Trophoblast cell (in vitro differentiated cells and primary cell): ENCODE measurements around the gene ZHX3.

ENCODE experiments used
- DNase-seq, 2 donors: peaks; one replicate each; pipeline ENCODE4 v3.0.0-alpha.2; 2016
- H2AFZ ChIP-seq: 2 replicates; pipeline ENCODE4 v1.6.1; 2013; ENCODE audit warnings: low read length, moderate library complexity, mild to moderate bottlenecking; ENCODE audit not compliant: insufficient read depth, poor library complexity
- H2AK5ac ChIP-seq: 2 replicates; pipeline ENCODE4 v1.6.1; 2013; ENCODE audit warnings: mild to moderate bottlenecking, low read length
- H2BK120ac ChIP-seq: 2 replicates; pipeline ENCODE4 v1.6.1; 2013; ENCODE audit warnings: low read length, mild to moderate bottlenecking, moderate library complexity; ENCODE audit not compliant: insufficient read depth, poor library complexity
- H2BK12ac ChIP-seq: 2 replicates; pipeline ENCODE4 v1.6.1; 2013; ENCODE audit warnings: mild to moderate bottlenecking, low read length, moderate library complexity
- H2BK5ac ChIP-seq: 2 replicates; pipeline ENCODE4 v1.6.1; 2013; ENCODE audit warnings: low read length, low read depth, moderate library complexity, mild to moderate bottlenecking; ENCODE audit not compliant: poor library complexity
- H3K14ac ChIP-seq: 2 replicates; pipeline ENCODE4 v1.6.1; 2013; ENCODE audit warnings: mild to moderate bottlenecking, low read length
- H3K18ac ChIP-seq: 2 replicates; pipeline ENCODE4 v1.6.1; 2013; ENCODE audit warnings: mild to moderate bottlenecking, low read length
- H3K23ac ChIP-seq: 2 replicates; pipeline ENCODE4 v1.6.1; 2013; ENCODE audit warnings: low read length
- H3K27ac ChIP-seq: 2 replicates; pipeline ENCODE4 v1.5.1; 2013; ENCODE audit warnings: low read depth, mild to moderate bottlenecking, inconsistent platforms, low read length, moderate library complexity
- H3K27me3 ChIP-seq: 2 replicates; pipeline ENCODE4 v1.6.1; 2013; ENCODE audit warnings: inconsistent platforms, mild to moderate bottlenecking, low read length, moderate library complexity; ENCODE audit not compliant: insufficient read depth
- H3K36me3 ChIP-seq, 2 experiments: 1 replicate in 1 of 2; 2 replicates in 1 of 2; pipeline ENCODE4 v1.6.1; 2013; ENCODE audit warnings: low read length in 2 of 2, mild to moderate bottlenecking in 2 of 2, moderate library complexity in 1 of 2; ENCODE audit not compliant: insufficient read depth in 2 of 2, control insufficient read depth in 1 of 2
- H3K4ac ChIP-seq: 2 replicates; pipeline ENCODE4 v1.6.1; 2013; ENCODE audit warnings: low read depth, mild to moderate bottlenecking, low read length, moderate library complexity
- H3K4me1 ChIP-seq, 2 experiments: 1 replicate in 1 of 2; 2 replicates in 1 of 2; pipeline ENCODE4 v1.6.1; 2013; ENCODE audit warnings: low read length in 2 of 2, mild to moderate bottlenecking in 2 of 2, moderate library complexity in 1 of 2; ENCODE audit not compliant: insufficient read depth in 2 of 2, control insufficient read depth in 1 of 2
- H3K4me2 ChIP-seq: 2 replicates; pipeline ENCODE4 v1.6.1; 2013; ENCODE audit warnings: inconsistent platforms, mild to moderate bottlenecking, low read length, moderate library complexity
- H3K4me3 ChIP-seq: 2 replicates; pipeline ENCODE4 v1.5.1; 2013; ENCODE audit warnings: mild to moderate bottlenecking, low read depth, low read length, inconsistent platforms
- H3K79me1 ChIP-seq: one replicate; pipeline ENCODE4 v1.6.1; 2013; ENCODE audit warnings: low read length
- H3K79me2 ChIP-seq: 2 replicates; pipeline ENCODE4 v1.6.1; 2013; ENCODE audit warnings: low read length, mild to moderate bottlenecking; ENCODE audit not compliant: control insufficient read depth, insufficient read depth, poor library complexity
- H3K9ac ChIP-seq: 2 replicates; pipeline ENCODE4 v1.6.1; 2013; ENCODE audit warnings: mild to moderate bottlenecking, low read length
- H3K9me3 ChIP-seq: 2 replicates; pipeline ENCODE4 v1.6.1; 2013; ENCODE audit warnings: low read depth, mild to moderate bottlenecking, control low read depth, inconsistent platforms, low read length; ENCODE audit not compliant: insufficient read depth
- H4K12ac ChIP-seq: 2 replicates; pipeline ENCODE4 v1.6.1; 2013; ENCODE audit warnings: low read depth, mild to moderate bottlenecking, low read length, moderate library complexity
- H4K8ac ChIP-seq: 2 replicates; pipeline ENCODE4 v1.6.1; 2013; ENCODE audit warnings: low read depth, mild to moderate bottlenecking, low read length, moderate library complexity
- H4K91ac ChIP-seq: one replicate; pipeline ENCODE4 v1.6.1; 2013; ENCODE audit warnings: low read depth, mild to moderate bottlenecking, low read length, moderate library complexity
- WGBS: extraction: QIAGEN DNeasy Blood & Tissue Kit; methylation state at CpG from one replicate; pipeline ENCODE4 v1.1.7; 2013; ENCODE audit warnings: missing lambda C conversion rate; ENCODE audit not compliant: insufficient read length, insufficient coverage; ENCODE audit errors: extremely low coverage; 5-methylcytosine and 5-hydroxymethylcytosine counted together

The ZHX3 gene

DNA sequence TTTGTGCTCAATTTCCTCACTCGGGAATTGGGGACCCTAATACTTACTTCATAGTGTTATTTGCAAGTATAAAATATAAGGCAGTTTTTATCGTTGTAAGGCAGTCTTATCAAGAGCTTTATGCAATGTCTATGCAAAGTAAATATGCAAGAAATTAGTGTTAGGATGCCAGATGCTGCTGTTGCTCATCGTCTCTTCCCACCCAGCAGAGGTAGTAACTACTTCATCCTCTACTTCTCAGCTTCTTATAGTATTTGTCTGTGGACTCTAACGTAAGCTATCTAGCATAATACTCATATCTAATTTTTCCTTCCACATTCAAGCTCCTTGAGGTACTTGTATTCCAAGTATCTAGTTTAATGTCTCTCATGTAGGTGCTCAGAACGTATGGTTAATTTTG is 168.6 kb downstream of the ZHX3 start:
- Histone ChIP-seq H2BK5ac (no peak overlapping the region), H3K27me3 (no peaks in the 10 kb centered on the region), H3K36me3 (peaks cover 12% of the 10 kb centered on the region in 2 experiments), H3K4ac (no peak overlapping the region), H2BK120ac (no peak overlapping the region), H2AFZ (no peak overlapping the region), H3K9ac (no peak overlapping the region), H4K8ac (no peak overlapping the region), H2AK5ac (no peak overlapping the region), H3K14ac (no peak overlapping the region), H3K4me2 (no peak overlapping the region), H2BK12ac (no peak overlapping the region), H3K18ac (no peak overlapping the region), H3K4me1 (peaks cover 15 to 23% of the 10 kb centered on the region in 2 experiments), H3K27ac (no peak overlapping the region), H3K4me3 (no peak overlapping the region), H4K12ac (no peak overlapping the region), H3K9me3 (peaks cover 2% of the 10 kb centered on the region), H3K23ac (no peak overlapping the region), H3K79me1 (no peaks in the 10 kb centered on the region), H3K79me2 (peaks cover 35% of the 10 kb centered on the region), H4K91ac (no peak overlapping the region)
- DNase-seq = no peak
- no CpG with 5 or more reads among the region's 5 CpGs for WGBS

DNA sequence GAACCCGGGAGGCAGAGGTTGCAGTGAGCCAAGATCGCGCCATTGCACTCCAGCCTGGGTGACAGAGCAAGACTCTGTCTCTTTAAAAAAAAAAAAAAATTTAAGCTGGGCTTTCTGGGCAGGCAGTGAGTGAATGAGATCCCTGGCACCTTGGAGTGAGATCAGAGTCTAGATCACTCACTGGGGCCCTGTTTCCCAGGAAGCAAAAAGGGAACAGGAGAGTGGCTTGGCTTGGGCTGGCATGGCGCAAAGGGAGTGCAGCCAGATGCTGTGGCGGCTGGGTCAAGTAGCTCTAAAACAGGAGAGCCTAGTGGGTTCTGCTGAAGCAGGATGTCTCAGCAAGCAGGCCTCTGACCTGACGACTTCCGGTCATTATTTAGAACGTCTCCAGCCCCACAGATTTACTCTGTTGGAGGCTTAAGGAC is 169.8 kb downstream of the ZHX3 start:
- peaks cover 2% of the 10 kb centered on the region for H3K9me3 ChIP-seq
- H3K4me2 ChIP-seq = no peak overlapping the region
- no CpG with 5 or more reads among the region's 8 CpGs for whole genome bisulfite sequencing
- H3K23ac ChIP-seq = no peak overlapping the region
- no peak for DNase-seq
- H3K27ac ChIP-seq = no peak overlapping the region
- H3K14ac ChIP-seq = no peak overlapping the region
- no peak overlapping the region for H4K91ac ChIP-seq
- H3K79me2 ChIP-seq = peaks cover 39% of the 10 kb centered on the region
- H4K8ac ChIP-seq = no peak overlapping the region
- H3K27me3 ChIP-seq = no peaks in the 10 kb centered on the region
- H3K4me1 ChIP-seq = peaks cover 16 to 24% of the 10 kb centered on the region in 2 experiments
- H2BK5ac ChIP-seq = no peak overlapping the region
- H3K4me3 ChIP-seq = no peak overlapping the region
- no peak overlapping the region for H2AFZ ChIP-seq
- no peak overlapping the region for H2BK120ac ChIP-seq
- no peaks in the 10 kb centered on the region for H3K79me1 ChIP-seq
- no peak overlapping the region for H2AK5ac ChIP-seq
- peak overlapping the region; percentile 52 for H3K4ac ChIP-seq
- H4K12ac ChIP-seq = no peak overlapping the region
- H3K18ac ChIP-seq = no peak overlapping the region
- H3K36me3 ChIP-seq = peaks cover 12% of the 10 kb centered on the region in 2 experiments
- no peak overlapping the region for H2BK12ac ChIP-seq
- no peak overlapping the region for H3K9ac ChIP-seq

DNA sequence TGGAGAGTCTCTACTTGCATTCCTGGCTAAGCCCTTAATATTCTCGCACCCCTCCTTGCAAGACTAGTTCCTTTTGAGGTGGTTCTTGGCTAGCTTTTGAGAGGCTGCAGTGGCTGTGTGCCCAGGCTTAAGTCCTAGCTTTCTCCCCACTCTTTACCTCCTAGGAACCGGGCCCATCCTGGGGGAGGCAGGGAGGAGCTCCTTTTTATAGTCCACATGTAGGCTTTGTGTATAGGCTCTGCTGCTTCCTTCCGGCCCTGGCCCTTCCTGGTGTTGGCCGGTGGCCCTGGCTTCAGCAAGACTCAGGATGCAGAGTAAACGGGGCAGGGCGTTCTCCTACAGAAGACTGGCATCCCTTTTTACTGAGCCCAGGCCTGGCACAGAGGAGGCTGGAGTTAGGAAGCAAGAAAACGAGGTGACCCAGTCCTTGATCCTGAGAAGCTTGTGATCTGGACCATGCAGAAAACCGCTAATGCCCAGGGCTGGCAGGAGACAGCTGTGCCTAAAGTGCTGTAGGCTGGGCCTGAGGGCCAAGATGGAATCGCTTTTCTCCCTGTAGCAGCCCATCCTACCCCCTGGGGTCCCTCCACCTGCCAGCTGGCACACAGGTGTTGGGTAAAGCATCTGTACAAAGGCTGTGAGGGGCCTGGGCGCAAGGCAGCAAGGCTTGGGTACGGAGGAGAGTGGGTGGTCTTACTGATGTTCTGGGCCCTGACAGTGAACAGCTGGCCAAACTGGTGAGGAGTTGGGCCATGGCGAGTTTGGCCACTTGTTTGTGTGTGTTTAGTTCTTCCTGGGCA is 171.5 kb downstream of the ZHX3 start:
- Histone ChIP-seq H3K4me2 (no peak overlapping the region), H4K91ac (no peak overlapping the region), H3K27me3 (no peaks in the 10 kb centered on the region), H2AFZ (no peak overlapping the region), H3K4ac (peak overlapping the region; percentile 66), H4K12ac (no peak overlapping the region), H3K36me3 (peaks cover 12 to 13% of the 10 kb centered on the region in 2 experiments), H3K18ac (no peak overlapping the region), H2BK12ac (no peak overlapping the region), H2BK5ac (no peak overlapping the region), H3K9ac (no peak overlapping the region), H2AK5ac (no peak overlapping the region), H3K9me3 (peaks cover 3% of the 10 kb centered on the region), H3K4me3 (no peak overlapping the region), H4K8ac (no peak overlapping the region), H2BK120ac (no peak overlapping the region), H3K79me2 (peaks cover 34% of the 10 kb centered on the region), H3K14ac (no peak overlapping the region), H3K23ac (no peak overlapping the region), H3K4me1 (peaks cover 15 to 23% of the 10 kb centered on the region in 2 experiments), H3K79me1 (no peaks in the 10 kb centered on the region), H3K27ac (no peak overlapping the region)
- no CpG with 5 or more reads among the region's 12 CpGs for WGBS
- DNase-seq = no peak

DNA sequence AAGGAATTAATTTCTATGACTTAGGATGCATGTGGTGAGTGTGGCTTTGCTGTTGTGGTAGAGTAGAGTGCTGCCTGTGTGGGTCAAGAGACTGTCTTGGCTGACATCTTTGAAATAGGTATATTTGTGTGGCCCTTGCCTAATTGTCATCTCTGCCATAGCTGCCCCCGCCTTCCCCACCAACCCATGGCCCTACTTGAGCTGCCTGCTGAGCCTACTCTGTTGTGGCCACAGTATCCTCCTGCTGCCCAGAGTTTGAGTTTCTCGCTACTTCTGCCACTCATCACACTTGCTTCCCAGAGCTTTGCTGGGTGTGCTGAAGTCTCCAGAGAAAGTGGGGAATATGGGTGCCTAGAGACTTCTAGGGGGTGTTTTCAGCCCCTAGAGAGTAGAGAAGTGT is 172.2 kb downstream of the ZHX3 start:
- no CpG with 5 or more reads among the region's 2 CpGs for WGBS
- Histone ChIP-seq H3K4me1 (peaks cover 13 to 23% of the 10 kb centered on the region in 2 experiments), H2BK5ac (no peak overlapping the region), H3K27me3 (no peaks in the 10 kb centered on the region), H3K79me1 (no peaks in the 10 kb centered on the region), H2BK12ac (no peak overlapping the region), H2AFZ (no peak overlapping the region), H3K23ac (no peak overlapping the region), H4K12ac (no peak overlapping the region), H2BK120ac (no peak overlapping the region), H3K18ac (no peak overlapping the region), H3K4me2 (no peak overlapping the region), H3K4me3 (no peak overlapping the region), H4K91ac (no peak overlapping the region), H3K4ac (peak overlapping the region; percentile 66), H3K9ac (no peak overlapping the region), H4K8ac (no peak overlapping the region), H2AK5ac (no peak overlapping the region), H3K36me3 (peaks cover 12 to 19% of the 10 kb centered on the region in 2 experiments), H3K79me2 (peaks cover 34% of the 10 kb centered on the region), H3K14ac (no peak overlapping the region), H3K9me3 (peaks cover 3% of the 10 kb centered on the region), H3K27ac (no peak overlapping the region)
- no peak for DNase-seq
